HG03469 (cell line): Measurements from ENCODE around the gene SRSF2.
"Not testable (repeated sequence)": the region's sequence is repeated elsewhere in the genome, so short reads cannot be mapped to it uniquely, and the experiment has no call there.

ENCODE experiments used
- ATAC-seq: cut with Tn5 transposase; IDR thresholded peaks from one replicate; pipeline ENCODE4 v1.9.1; 2021; ENCODE audit warnings: mild to moderate bottlenecking, moderate library complexity, moderate number of reproducible peaks; ENCODE audit not compliant: unreplicated experiment

The SRSF2 gene

DNA sequence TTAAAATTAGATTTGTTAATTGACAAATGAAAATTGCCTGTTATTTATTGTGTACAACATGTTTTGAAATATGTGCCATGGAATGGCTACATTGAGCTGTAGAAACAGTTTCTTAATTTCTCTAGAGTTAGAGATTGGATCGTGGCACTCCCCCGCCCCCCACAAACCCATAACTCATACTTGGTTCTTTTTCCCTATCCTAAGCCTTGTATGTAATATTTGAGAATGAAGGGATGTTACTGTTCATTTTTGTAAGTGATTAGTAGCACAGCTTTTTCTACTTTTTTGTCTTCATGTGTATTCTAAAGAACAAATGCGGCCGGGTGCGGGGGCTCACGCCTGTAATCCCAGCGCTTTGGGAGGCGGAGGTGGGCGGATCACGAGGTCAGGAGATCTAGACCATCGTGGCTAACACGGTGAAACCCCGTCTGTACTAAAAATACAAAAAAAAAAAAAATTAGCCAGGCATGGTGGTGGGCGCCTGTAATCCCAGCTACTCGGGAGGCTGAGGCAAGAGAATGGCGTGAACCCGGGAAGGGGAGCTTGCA lies 2.5 kb upstream of the SRSF2 start:
- ATAC-seq, result not testable (repeated sequence)

DNA sequence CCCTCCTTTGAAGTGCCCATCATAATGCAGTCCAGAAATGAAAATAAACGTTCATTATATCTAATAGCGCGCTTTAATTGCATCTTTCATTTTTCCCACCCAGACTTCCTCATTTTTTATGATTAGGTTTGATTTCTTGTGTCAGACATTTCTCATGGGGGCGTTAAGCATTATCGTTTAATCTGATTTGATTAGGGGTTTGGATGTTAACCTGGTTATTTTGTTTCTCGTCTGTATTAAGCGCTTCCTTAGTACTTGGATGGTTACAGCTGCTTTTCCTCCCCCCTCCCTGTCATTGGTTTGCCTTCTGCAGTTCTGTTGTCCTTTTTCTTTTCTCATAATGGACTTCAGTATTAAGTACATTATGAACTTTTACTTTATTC lies 1.3 kb upstream of the SRSF2 start:
- no peak for ATAC-seq

DNA sequence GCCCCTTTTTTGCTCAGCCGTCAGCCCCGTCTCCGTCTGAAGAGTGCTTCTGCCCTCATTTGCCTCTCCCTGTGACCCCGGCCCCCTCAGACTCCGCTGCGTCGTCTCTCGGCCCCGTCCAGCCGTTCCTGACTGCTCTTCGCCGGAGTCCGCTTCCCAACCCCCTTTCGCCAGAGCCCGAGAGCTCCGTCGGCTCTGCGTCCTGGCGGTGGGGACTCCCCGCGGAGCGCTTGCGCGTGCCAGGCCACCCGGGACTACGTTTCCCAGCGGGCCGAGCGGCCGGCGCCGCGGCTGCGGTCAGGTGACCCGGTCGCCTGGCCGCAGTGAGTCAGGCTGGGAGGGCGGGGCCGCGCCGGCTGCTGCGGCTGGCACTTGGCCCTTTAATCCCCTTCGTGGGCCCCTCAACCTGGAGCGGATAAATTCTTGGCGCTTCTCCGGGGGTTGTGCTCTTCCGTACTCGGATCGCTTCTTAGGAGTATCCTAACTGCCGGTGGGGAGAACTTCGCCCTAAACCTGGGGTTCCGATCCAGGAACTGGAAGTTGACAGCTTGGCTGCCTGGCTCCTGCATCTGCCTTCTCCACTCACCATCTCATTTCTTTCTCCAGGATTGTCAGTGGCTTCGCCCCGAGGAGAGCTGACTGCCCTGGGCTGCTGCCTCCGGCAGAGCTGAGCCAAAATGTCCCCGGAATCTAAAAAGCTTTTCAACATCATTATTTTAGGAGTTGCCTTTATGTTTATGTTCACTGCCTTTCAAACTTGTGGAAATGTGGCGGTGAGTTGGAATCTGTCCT lies 741 bp upstream of the SRSF2 start, which contains the start of gene MFSD11:
Gene MFSD11, plus strand, starts transcription at position 444 of the 792 bp plus-strand sequence. Its CDS starts 234 bp downstream, at position 678.
- peak; percentile 32 for ATAC-seq

DNA sequence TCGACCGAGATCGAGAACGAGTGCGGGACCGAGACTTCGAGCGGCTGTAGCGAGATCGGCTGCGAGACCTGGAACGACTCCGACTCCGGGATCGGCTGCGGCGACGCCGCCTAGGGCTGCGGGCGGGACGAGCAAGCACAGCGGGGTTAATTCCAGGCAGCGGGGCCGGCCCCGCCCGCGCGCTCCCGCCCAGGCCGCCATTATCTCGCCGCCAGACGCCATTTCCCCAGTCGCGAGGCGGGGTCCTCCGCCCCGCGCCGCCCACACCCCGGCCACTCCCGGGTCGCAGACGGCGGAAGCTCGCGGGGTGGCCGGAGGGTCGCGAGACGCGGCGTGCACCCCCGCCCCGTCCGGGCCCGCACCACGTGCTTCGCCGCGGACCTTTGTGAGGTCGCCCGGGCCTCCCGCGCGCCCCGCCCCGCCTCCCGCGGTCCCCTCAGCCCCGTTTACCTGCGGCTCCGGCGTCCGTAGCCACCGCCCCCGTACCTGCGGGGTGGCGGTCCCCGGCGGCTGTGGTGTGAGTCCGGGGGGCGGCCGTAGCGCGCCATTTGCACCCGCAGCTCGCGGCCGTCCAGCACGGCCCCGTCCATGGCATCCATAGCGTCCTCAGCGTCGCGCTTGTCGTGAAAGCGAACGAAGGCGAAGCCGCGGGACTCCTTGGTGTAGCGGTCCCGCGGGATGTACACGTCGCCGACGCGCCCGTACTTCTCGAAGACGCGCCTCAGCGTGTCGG lies 616 bp downstream of the SRSF2 start:
- peak; percentile 1 for ATAC-seq

DNA sequence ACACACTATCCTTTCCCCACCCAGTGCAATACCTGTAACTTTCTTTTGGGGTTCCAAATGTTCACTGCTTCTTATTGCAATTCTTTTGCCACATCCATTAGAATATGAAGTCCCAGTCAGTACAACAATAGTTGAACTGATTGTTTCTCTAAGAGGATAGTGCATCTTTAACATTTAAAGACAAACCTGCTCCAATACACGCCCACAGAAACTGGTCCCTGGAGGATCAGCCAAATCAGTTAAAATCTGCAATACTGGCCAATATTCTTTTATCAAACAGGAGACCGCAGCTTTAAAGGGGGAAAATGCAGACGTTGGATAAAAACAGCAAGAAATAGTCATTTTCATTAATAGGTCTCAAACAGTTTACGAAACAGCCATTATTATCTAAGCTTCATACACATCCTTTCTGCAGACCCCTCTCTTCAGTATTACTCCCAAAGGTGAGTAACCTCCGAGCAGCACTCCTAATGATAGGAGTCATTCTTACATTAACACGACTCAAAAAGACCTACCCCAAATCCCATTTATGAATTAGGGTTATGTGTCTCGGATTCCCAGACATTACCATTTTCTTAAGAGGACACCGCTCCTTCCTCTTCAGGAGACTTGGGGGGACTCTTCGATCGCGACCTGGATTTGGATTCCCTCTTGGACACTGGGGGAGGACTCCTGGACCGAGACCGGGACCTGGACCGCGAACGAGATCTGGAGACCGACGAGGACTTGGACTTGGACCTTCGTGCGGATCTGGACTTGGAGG lies 1.4 kb downstream of the SRSF2 start:
- no peak for ATAC-seq

DNA sequence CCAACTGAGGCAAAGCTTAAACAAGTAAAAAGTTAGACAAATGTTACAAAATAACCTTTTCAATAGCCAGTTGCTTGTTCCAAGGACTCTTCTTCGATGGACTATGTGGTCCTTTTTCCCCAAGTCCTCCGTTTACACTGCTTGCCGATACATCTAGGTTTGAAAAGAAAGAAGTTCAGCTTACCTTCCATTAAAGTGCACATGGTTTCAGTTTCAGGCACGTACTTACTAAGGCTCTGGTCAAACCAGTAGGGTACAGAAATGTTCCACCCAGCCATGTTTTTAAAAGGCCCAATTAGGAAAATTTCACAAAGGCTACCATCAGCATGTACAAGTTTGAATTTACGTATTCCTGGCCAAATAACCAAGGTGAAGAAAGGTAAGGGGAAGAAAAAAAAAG lies 2.1 kb downstream of the SRSF2 start:
- ATAC-seq, result no peak

DNA sequence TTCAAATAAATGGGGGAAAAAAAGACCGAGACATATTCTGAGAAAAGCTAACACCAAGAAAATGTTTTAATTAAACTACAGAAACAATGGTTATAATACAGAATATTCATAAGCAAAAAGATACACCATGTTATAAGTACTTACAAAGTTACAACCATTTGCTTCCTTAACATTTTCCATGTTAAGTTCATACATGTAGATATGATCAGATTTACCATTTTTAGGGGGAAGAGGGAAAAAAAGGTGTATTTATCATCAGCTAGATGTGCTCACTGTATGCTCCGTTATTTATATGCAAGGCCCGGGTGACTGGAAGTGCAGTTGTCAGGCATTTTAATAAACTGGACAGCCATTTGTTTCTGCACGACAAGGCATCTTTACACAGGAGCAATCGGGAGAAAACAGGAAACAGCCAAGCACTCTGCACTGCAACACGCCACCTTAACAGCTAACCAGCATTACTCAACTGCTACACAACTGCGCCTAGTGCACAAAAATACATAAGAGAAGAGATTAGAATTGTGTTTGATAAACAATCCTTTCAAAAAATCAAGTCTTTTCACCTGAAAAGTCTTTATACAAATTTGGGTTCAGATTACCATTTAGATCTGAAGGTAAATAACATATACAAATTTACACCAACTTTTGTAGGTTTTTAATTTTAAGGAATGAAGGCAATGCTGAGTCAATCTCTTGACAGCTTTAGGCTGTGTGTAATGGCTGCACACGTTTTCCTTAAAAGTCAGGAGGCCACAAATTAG lies 2.9 kb downstream of the SRSF2 start:
- no peak for ATAC-seq

DNA sequence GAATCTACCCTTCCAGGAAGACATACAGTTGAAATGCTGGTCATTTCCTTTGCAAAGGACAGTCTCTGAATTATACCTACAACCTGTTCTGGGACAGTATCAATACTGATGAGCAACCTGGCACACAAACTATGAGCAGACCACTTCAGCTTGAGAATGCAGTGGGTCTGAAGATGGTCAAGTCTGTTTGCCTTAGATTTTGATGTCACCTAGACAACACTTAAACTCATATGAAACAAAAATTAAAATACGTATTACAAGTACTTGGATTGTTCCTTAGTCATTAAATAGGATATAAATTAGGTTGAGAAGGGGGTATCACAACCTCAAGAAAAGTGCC lies 3.5 kb downstream of the SRSF2 start:
- ATAC-seq, result no peak

DNA sequence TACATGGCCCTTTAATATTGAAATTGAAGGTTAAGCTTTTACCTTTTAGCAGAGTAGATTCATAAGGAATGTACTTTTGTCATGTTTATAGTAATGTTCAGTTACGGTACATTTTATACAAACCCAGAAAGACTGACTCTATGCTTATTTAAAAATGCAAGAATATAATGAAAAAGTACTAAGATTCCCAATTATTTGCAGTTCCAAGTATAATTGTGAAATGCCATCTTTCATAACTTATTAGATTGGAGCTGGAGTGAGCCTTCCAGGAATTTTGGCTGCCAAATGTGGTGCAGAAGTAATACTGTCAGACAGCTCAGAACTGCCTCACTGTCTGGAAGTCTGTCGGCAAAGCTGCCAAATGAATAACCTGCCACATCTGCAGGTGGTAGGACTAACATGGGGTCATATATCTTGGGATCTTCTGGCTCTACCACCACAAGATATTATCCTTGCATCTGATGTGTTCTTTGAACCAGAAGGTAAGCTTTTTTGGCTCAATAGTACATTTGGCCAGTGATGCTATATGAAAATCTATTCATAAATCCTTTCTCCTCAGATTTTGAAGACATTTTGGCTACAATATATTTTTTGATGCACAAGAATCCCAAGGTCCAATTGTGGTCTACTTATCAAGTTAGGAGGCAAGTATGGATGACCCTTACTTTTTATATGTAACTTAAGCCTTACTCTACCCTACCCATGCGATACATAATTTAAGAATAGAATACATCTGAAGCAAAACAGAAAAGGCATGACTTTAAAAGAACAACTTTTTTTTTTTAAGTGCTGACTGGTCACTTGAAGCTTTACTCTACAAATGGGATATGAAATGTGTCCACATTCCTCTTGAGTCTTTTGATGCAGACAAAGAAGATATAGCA lies 4.2 kb downstream of the SRSF2 start:
- ATAC-seq, result no peak

DNA sequence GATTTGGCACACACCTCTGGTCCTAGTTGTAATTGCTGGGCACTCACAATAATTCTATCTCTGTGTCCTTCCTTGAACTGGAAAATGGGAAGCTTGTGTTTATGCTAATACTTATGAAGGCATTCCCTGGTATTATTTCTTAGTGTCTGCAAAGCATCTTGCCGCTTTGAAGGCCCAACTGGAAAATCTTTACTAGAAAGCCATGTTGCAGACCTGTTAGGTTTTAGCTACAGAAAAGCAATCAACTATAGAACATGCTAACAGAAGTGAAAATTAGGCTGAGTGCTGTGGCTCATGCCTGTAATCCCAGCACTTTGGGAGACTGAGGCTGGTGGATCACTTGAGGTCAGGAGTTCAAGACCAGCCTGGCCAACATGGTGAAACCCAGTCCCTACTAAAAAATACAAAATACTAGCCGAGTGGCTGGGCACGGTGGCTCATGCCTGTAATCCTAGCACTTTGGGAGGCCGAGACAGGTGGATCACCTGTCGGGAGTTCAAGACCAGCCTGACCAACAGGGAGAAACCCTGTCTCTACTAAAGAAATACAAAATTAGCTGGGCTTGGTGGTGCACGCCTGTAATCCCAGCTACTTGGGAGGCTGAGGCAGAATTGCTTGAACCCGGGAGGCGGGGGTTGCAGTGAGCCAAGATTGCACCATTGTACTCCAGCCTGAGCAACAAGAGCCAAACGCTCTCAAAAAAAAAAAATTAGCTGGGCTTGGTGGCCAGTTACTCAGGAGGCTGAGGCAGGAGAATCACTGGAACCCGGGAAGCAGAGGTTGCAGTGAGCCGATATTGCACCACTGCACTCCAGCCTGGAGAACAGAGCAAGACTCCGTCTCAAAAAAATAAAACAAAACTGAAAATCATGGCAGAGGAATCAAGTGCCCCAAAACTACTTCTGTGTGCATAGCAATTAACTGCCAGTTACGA lies 5.1 kb downstream of the SRSF2 start:
- ATAC-seq, result not testable (repeated sequence)

DNA sequence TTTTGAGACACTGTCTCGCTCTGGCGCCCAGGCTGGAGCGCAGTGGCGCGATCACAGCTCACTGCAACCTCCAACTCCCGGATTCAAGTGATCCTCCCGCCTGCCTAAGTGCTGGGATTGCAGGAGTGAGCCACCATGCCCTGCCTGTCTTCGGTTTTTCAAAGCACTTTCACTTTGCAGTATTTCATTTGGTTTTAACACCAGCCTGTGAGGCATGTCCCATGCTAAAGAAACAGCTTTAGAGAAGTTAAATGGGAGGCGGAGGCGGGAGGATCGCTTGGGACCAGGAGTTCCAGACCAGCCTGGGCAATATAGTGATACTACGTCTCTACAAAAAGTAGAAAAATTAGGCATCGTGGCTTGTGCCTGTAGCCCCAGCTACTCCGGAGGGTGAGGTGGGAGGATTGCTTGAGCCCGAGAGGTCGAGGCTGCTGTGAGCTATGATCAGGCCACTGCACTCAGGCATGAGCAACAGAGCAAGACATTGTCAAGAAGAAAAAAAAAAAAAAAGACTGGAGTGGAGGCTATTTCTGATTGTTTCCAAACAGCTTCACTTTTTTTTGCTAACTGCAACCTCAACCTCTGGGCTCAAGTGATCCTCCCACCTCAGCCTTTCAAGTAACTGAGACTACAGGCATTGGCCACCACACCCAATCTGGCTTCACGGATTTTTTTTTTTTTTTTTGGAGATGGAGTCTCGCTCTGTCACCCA lies 9.2 kb downstream of the SRSF2 start:
- no peak for ATAC-seq

DNA sequence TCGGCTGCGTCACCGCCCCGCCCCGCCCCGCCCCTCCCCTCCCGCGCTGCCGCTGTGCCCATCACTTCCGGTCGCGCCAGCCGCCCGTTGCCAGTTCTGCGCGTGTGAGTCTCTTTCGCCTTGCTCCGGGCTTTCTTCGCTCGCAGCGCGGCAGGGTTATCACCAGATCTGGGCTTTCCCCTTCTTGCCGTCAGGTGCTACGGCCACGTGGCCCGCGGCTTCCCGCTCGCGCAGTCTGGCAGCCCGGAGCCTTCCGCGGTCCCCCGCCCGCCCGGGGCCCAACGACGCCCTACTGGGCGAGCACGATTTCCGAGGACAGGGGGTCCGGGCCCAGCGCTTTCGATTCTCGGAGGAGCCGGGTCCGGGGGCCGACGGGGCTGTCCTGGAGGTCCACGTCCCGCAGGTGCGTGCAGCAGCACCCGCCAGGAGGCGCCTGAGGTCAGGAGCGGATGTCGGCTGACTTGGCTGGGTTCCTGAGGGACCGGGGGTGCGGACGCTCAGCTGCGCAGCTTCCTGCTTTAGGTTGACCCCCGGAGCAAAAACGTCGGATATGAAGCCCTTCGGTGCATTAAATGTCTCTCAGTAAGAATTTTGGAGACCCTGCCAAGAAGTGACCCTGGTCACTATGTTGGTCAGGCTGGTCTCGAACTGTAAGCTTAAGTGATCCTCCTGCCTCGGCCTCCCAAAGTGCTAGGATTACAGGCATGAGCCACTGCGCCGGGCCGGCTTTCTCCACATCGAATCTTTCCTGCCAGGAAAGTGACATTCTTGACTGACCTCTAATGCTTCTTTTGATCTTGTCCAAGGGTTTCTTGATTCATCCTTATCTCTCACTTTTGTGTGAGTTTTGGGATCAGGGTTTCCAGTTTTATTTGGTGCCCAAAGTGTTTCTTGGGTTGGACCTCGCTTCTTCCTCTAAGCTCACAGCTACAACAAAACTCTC lies 10.1 kb downstream of the SRSF2 start, which contains the start of gene METTL23:
Gene METTL23, plus strand, starts transcription at position 64 of the 943 bp plus-strand sequence. CDS start 2,872 bp downstream, outside the sequence.
- peak; percentile 32 for ATAC-seq

DNA sequence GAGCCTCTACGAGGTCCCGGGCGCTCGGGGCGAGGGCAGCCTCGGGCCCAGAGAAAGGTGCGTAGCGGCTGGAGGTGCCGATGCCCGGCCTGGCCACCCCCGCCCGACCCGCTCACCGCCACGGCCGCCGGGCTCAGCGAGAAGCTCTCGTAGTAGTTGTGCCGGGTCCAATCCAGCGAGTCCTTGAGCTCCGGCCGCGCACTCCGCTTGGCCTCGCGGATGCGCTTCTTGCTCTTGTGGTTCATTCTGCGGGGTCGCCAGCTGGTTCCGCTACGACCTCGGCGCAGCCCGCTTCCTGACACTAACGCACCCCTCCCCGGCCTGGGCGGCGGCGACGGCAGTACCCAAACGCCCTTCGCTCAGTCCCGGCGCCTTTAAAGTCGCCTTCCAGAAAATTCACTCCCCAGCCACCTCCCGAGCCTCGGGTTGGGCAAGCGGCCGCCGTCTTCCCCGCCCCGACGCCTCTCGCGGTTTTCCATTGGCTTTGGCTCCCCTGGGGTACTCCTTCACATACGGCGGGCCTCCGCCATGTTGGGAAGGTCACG lies 10.8 kb downstream of the SRSF2 start, which contains the start of gene JMJD6:
Gene JMJD6, minus strand, starts transcription at position 376 of the 545 bp plus-strand sequence. Its CDS starts 131 bp downstream, at position 245.
- ATAC-seq, result peak; percentile 41

DNA sequence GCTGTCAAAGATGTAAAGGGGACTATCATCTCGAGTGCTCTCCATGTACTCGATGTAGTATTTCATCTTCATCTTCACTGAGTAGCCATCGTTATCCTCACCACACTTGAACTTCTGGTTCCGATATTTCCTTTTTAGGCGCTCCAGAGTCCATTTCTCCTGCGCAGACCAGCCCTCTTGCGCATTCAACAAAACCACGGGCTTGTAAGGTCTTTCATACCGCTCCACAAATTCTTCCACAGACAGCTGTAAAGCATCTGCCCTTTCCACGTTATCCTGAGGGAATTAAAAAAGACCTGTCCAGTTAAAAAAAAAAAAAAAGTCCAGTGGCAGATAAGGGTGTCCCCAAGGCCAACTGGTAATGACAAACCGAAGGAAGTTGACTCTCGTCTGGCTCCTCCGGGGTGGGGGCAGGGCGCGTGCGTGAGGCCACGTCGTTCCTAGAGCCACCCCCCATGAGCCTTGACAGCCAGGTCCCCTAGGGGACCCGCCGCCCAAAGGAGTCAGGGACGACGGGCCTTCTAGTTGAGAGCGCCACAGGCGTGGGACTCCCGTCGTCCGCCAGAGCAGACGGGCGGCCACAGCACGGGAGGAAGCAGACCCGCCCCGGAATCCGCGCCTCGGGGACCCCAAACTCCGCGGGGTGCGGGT lies 11.4 kb downstream of the SRSF2 start:
- no peak for ATAC-seq

DNA sequence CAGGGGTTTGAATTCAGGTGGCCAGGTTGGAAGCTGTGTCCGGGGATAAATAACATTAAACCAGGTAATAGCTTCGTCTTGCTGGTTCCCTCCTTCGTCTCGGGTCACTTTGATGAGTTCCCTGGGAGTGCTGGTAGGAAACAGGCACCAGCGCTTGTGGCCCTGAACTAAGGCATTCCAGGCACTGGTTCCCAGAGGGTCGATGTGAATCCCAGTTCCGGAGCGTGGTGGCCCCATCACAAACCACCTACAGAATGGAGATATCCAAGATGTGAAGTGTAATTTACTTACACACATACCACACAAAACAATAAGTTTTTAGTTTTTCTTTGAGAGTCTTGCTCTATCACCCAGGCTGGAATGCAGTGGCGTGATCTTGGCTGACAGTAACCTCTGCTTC lies 13.3 kb downstream of the SRSF2 start:
- ATAC-seq, result no peak

DNA sequence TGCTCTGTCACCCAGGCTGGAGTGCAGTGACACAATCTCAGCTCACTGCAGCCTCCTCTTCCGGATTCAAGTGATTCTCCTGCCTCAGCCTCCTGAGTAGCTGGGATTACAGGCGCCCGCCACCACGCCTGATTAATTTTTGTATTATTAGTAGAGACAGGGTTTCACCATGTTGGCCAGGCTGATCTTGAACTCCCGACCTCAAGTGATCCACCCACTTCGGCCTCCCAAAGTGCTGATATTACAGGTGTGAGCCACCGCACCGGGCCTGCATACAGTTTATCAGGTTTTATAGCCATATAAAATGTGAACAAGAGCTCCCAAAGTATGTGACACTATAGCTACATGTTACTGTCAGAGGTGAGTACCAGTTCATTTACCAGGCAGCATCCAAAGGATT lies 14.2 kb downstream of the SRSF2 start:
- ATAC-seq, result not testable (repeated sequence)
